Fibroblast of lung (primary cell): ENCODE measurements around the gene P4HA1.

Experiments used
- CTCF ChIP-seq, 2 donors: IDR thresholded peaks in 1 of 2; conservative IDR thresholded peaks in 1 of 2; 1 replicate in 1 of 2; 2 replicates in 1 of 2; pipeline ENCODE4 v1.5.1; 2011 to 2012; ENCODE audit warnings: low read length in 2 of 2, control low read depth in 1 of 2, inconsistent platforms in 1 of 2, low read depth in 1 of 2, mild to moderate bottlenecking in 1 of 2
- EZH2 ChIP-seq: IDR thresholded peaks from 2 replicates; pipeline ENCODE4 v1.5.1; 2012; ENCODE audit warnings: low read length, control low read depth, mild to moderate bottlenecking; ENCODE audit errors: missing control alignments

DNA sequence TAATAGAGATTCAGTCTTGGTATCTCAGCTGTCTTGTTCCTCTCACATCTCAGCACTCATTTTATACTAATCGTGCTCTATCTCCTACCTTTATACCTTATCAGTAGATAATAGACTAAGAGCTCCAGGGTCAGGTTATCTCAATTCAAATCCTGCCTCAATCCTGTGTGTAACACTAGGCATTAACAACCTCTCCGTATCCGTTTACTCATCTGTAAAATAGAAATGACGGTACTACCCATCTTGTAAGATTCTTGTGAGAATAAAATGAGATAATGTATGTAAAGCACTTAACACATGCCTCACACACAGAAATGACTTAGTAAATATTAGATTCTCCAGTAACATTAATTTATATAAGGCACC is 622 bp upstream of the P4HA1 start:
- TF ChIP-seq CTCF (conservative IDR thresholded peaks at IDR 0.05 in 1 of 2, IDR thresholded peaks at IDR 0.05 in 1 of 2; ENCODE audit: low read depth in 1 of 2, low read length in 2 of 2) (no peak), EZH2 (no peak)
